K562 (cell line): ENCODE measurements around the gene MAB21L1.

Source experiments
- DMBX1 ChIP-seq: fragments of 250-450 bp; sonication (Bioruptor Pico); IDR thresholded peaks from 2 replicates; pipeline ENCODE4 v1.8.0; 2022; ENCODE audit warnings: inconsistent platforms, mild to moderate bottlenecking, moderate library complexity, borderline replicate concordance
- POLR2AphosphoS5 ChIP-seq: IDR thresholded peaks from 2 replicates; pipeline ENCODE4 v1.6.1; 2011; ENCODE audit warnings: mild to moderate bottlenecking, low read depth, low read length, moderate library complexity; ENCODE audit not compliant: control insufficient read depth, insufficient read depth
- RFX1 ChIP-seq: fragments of 450-650 bp; IDR thresholded peaks from 2 replicates; pipeline ENCODE4 v1.6.1; 2016; ENCODE audit warnings: mild to moderate bottlenecking, moderate library complexity

GRCh38 chr13:35478271-35479037 lies 2.0 kb upstream of the MAB21L1 start:
- TF ChIP-seq POLR2AphosphoS5, result no peak
- TF ChIP-seq DMBX1, result no peak
- TF ChIP-seq RFX1, result no peak
